Left kidney (tissue), 2 donors: Measurements from ENCODE around the gene MBD3. TPM values are rescaled to one million over a fixed set of nuclear protein-coding genes. Genes with fewer than 3 reads are reported as not detected.
"Not testable (repeated sequence)": the region's sequence is repeated elsewhere in the genome, so short reads cannot be mapped to it uniquely, and the experiment has no call there.

Source experiments
- DNase-seq: peaks from one replicate; pipeline ENCODE4 v3.0.0-alpha.2; 2013
- polyA plus RNA-seq: library from polyadenylated mRNA; unstranded; fragments of 120-200 nt; gene quantifications from one replicate; pipeline ENCODE4 v1.2.1, GENCODE V29; 2013; ENCODE audit not compliant: insufficient read length

MBD3 gene
- polyA plus RNA-seq, 1 donor, result 47.3 TPM

GRCh38 chr19:1549332-1549945 lies 43.2 kb downstream of the MBD3 start:
- no peak for DNase-seq

GRCh38 chr19:1540365-1540925 lies 52.2 kb downstream of the MBD3 start:
- DNase-seq, result no peak

GRCh38 chr19:1539749-1540148 lies 52.9 kb downstream of the MBD3 start:
- DNase-seq, result not testable (repeated sequence)

- DNase-seq, result no peak
These were observed 53.7 kb downstream of the MBD3 start for GRCh38 chr19:1538978-1539377.

- DNase-seq, result not testable (repeated sequence)
These were observed 57.0 kb downstream of the MBD3 start for GRCh38 chr19:1535699-1536098.

- no peak for DNase-seq
These were observed 57.7 kb downstream of the MBD3 start for GRCh38 chr19:1534972-1535371.

GRCh38 chr19:1533510-1534150 lies 59.0 kb downstream of the MBD3 start:
- no peak for DNase-seq

GRCh38 chr19:1532003-1532402 lies 60.7 kb downstream of the MBD3 start:
- DNase-seq, result no peak

- no peak for DNase-seq
These were observed 61.1 kb downstream of the MBD3 start for GRCh38 chr19:1531587-1531986.

GRCh38 chr19:1530856-1531255 lies 61.8 kb downstream of the MBD3 start:
- not testable (repeated sequence) for DNase-seq

GRCh38 chr19:1529430-1529816 lies 63.2 kb downstream of the MBD3 start:
- no peak for DNase-seq

GRCh38 chr19:1528596-1529429 lies 63.9 kb downstream of the MBD3 start:
- DNase-seq, result no peak

GRCh38 chr19:1527650-1528309 lies 64.9 kb downstream of the MBD3 start:
- DNase-seq, result no peak

GRCh38 chr19:1526979-1527649 lies 65.6 kb downstream of the MBD3 start:
- no peak for DNase-seq

- no peak for DNase-seq
These were observed 66.4 kb downstream of the MBD3 start for GRCh38 chr19:1526066-1526778.

GRCh38 chr19:1525343-1525742 lies 67.3 kb downstream of the MBD3 start:
- DNase-seq, result no peak

- DNase-seq, result no peak
These were observed 67.7 kb downstream of the MBD3 start for GRCh38 chr19:1524972-1525325.

- no peak for DNase-seq
These were observed 68.2 kb downstream of the MBD3 start for GRCh38 chr19:1524287-1524971.
